ENCODE data around the gene EFCAB5. TPM values are rescaled to one million over a fixed set of nuclear protein-coding genes. Genes with fewer than 3 reads are reported as not detected.

Gene EFCAB5
- polyA plus RNA-seq, 1 donor from 2014 or later: 1.0 TPM

GRCh38 chr17:30155389-30155788, 214.0 kb downstream of the EFCAB5 start:
- no peaks in the 10 kb centered on the region for H3K9me3 ChIP-seq (ENCODE audit: low read length)
- H2AFZ ChIP-seq (ENCODE audit: low read depth, low read length): no peak overlapping the region
- TF ChIP-seq MXI1 (conservative IDR thresholded peaks at IDR 0.05; ENCODE audit: poor library complexity, severe bottlenecking): no peak
- no peak for TF ChIP-seq CTCF (IDR thresholded peaks at IDR 0.05; ENCODE audit: poor library complexity, severe bottlenecking)
- TF ChIP-seq SMC3 (conservative IDR thresholded peaks at IDR 0.05; ENCODE audit: poor library complexity): no peak
- no peak for TF ChIP-seq EP300 (conservative IDR thresholded peaks at IDR 0.05; ENCODE audit: poor library complexity, severe bottlenecking)
- no peak for TF ChIP-seq RAD21 (conservative IDR thresholded peaks at IDR 0.05)
- TF ChIP-seq POLR2AphosphoS5 (IDR thresholded peaks at IDR 0.05): no peak
- TF ChIP-seq TAF1 (IDR thresholded peaks at IDR 0.05; ENCODE audit: low read depth): no peak
- no peak for TF ChIP-seq REST (IDR thresholded peaks at IDR 0.05; ENCODE audit: borderline replicate concordance)
- TF ChIP-seq EZH2 (IDR thresholded peaks at IDR 0.05; ENCODE audit: borderline replicate concordance, insufficient read depth, low read length, poor library complexity, severe bottlenecking): no peak
- H3K9ac ChIP-seq (ENCODE audit: low read length): no peak overlapping the region
- H3K36me3 ChIP-seq (ENCODE audit: insufficient read depth, low read length): no peaks in the 10 kb centered on the region
- no peak overlapping the region for H3K4me3 ChIP-seq (ENCODE audit: low read length)
- H3F3A ChIP-seq (ENCODE audit: insufficient read depth, low read length, poor library complexity, severe bottlenecking): no peaks in the 10 kb centered on the region
- peaks cover 20% of the 10 kb centered on the region for H3K79me2 ChIP-seq (replicated peaks; ENCODE audit: insufficient read depth, low read length)
- H4K20me1 ChIP-seq (ENCODE audit: insufficient read depth): no peaks in the 10 kb centered on the region
- no peak overlapping the region for H3K27ac ChIP-seq (ENCODE audit: low read length)
- no peaks in the 10 kb centered on the region for H3K9me2 ChIP-seq (ENCODE audit: insufficient read depth, low read length)
- no peak overlapping the region for H3K4me2 ChIP-seq (ENCODE audit: low read length)
- H3K27me3 ChIP-seq (ENCODE audit: insufficient read depth, low read depth, low read length): no peaks in the 10 kb centered on the region

Small RNA genes lying within 50 kb of the gene (small RNA-seq; reads per million reads assigned to genes)
- 0 reads per million in 3 experiments for gene AC104984.5
- gene RNY4P13: 0 reads per million in 3 experiments

Other genes with a start within 250 kb of the EFCAB5 start
- gene SSH2, start 11.4 kb upstream of the EFCAB5 start, polyA plus RNA-seq: 16.6 and 18.4 TPM in 2 replicates
- 4.5 and 8.6 TPM in 2 replicates for gene NSRP1, start 175.2 kb downstream of the EFCAB5 start, polyA plus RNA-seq

All from neural cell (in vitro differentiated cells).